Measurements from ENCODE around the gene PARD3B. TPM values are rescaled to one million over a fixed set of nuclear protein-coding genes. Genes with fewer than 3 reads are reported as not detected.

The PARD3B gene
- total and polyA plus RNA-seq, 2 of the 8 experiments (the other 6 are each of a cell fraction or from before 2014, with no cell fraction given) = 1.2 to 5.7 TPM

DNA sequence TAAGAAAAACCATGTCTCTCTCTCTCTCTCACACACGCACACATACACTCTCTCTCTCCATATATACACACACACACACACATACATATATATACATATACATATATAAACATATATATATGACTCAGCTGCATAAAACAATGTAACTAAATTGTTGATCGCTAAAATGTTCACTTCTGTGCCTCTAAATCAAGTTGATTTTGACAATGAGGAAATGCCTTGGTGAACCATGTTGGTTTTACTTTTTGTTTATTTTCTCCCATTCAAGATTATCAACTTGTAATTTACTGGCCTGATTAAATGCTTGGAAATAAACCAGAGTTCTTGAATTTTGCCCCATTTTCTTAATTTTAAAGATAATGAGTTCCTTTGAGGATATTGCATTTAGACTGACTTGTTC, 500.4 kb downstream of the PARD3B start (continued):
- no peak for TF ChIP-seq EGR1 (IDR thresholded peaks at IDR 0.05; ENCODE audit: borderline replicate concordance, low read depth, low read length)
- TF ChIP-seq NRF1 (IDR thresholded peaks at IDR 0.05; ENCODE audit: low read depth, low read length) = no peak
- TF ChIP-seq ZNF274 (IDR thresholded peaks at IDR 0.05; ENCODE audit: borderline replicate concordance, extremely low read depth, low read length) = no peak
- TF ChIP-seq TAF1 (IDR thresholded peaks at IDR 0.05; ENCODE audit: low read depth, low read length) = no peak

Data from H1 (cell line).